B cell (primary cell): ENCODE data around the gene ZNF521.

Experiments
- EZH2 ChIP-seq: IDR thresholded peaks from 2 replicates; pipeline ENCODE4 v1.6.1; 2012; ENCODE audit warnings: borderline replicate concordance, low read depth, mild to moderate bottlenecking, moderate library complexity, low read length; ENCODE audit not compliant: insufficient read depth, poor library complexity, severe bottlenecking
- TF ChIP-seq, protein P1 (sequence below): fragments of 200-600 bp; IDR thresholded peaks from one replicate; pipeline ENCODE4 v1.8.0; 2022; ENCODE audit warnings: antibody characterized with exemption, mild to moderate bottlenecking

DNA sequence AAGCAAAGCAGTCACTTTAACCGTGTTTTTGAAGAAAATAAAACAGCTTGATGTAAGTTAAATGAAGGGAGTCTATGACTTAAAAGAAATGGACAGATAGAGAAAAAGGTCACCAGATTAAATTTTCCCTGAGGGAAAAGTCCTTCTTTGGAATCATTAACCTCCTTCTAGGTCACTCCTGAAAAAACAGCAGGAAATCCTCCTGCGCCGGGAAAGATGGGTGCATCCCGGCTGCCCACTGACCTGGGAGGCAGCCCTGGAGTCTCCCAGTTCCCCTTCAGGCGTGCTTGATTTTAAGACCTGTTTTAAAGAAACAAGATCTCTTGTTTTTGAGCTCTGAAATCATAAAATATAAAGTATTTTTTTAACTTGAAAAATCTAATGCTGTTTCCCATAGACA, 18.4 kb upstream of the ZNF521 start:
- TF ChIP-seq, protein P1, sequence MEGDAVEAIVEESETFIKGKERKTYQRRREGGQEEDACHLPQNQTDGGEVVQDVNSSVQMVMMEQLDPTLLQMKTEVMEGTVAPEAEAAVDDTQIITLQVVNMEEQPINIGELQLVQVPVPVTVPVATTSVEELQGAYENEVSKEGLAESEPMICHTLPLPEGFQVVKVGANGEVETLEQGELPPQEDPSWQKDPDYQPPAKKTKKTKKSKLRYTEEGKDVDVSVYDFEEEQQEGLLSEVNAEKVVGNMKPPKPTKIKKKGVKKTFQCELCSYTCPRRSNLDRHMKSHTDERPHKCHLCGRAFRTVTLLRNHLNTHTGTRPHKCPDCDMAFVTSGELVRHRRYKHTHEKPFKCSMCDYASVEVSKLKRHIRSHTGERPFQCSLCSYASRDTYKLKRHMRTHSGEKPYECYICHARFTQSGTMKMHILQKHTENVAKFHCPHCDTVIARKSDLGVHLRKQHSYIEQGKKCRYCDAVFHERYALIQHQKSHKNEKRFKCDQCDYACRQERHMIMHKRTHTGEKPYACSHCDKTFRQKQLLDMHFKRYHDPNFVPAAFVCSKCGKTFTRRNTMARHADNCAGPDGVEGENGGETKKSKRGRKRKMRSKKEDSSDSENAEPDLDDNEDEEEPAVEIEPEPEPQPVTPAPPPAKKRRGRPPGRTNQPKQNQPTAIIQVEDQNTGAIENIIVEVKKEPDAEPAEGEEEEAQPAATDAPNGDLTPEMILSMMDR, result no peak
- no peak for TF ChIP-seq EZH2
